ENCODE measurements around the gene SPATA46. TPM values are rescaled to one million over a fixed set of nuclear protein-coding genes. Genes with fewer than 3 reads are reported as not detected.

SPATA46 gene
- polyA plus RNA-seq, 1 of the 3 experiments (the other 2 are of a cell fraction): not detected

DNA sequence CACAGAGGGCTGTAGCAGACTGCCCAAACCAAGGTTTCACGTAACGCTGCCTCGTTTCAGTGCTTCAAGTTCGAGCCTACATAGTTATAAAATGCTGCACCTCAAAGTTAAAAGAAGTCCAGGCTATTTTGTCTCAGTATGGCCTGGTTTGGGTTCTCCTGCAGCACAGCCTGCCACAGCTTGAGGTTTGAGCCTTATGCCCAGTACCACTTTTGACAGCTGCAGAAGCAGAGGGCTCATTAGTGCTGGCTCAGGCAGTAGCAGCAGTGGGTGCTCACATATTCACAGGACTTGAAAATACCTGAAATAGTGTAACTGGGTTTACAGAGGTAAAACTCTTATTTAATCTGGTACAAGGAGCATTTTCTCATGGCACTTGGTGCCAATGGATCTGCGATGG is 15.3 kb downstream of the SPATA46 start:
- H4K20me1 ChIP-seq (ENCODE audit: insufficient read depth): no peaks in the 10 kb centered on the region
- H3F3A ChIP-seq (replicated peaks; ENCODE audit: insufficient read depth): no peaks in the 10 kb centered on the region
- no peak for TF ChIP-seq TEAD4 (IDR thresholded peaks at IDR 0.05; ENCODE audit: borderline replicate concordance, insufficient read depth)
- no peak for TF ChIP-seq SIN3A (IDR thresholded peaks at IDR 0.05; ENCODE audit: borderline replicate concordance, low read depth, low read length)
- TF ChIP-seq, protein P1, sequence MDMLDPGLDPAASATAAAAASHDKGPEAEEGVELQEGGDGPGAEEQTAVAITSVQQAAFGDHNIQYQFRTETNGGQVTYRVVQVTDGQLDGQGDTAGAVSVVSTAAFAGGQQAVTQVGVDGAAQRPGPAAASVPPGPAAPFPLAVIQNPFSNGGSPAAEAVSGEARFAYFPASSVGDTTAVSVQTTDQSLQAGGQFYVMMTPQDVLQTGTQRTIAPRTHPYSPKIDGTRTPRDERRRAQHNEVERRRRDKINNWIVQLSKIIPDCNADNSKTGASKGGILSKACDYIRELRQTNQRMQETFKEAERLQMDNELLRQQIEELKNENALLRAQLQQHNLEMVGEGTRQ (IDR thresholded peaks at IDR 0.05; ENCODE audit: borderline replicate concordance, low read depth, low read length): no peak
- TF ChIP-seq EP300 (IDR thresholded peaks at IDR 0.05; ENCODE audit: borderline replicate concordance in 1 of 2, low read depth in 1 of 2, low read length in 1 of 2): no peak
- TF ChIP-seq GATA2 (CRISPR knock-in tag; IDR thresholded peaks at IDR 0.05): no peak
- H3K9me3 ChIP-seq: no peaks in the 10 kb centered on the region
- no peaks in the 10 kb centered on the region for H3K79me2 ChIP-seq (ENCODE audit: insufficient read depth)
- no peak overlapping the region for H2AFZ ChIP-seq (ENCODE audit: low read depth)
- POLR2A ChIA-PET: no interaction called here
- H3K36me3 ChIP-seq (replicated peaks in 1 of 2; ENCODE audit: control insufficient read depth in 1 of 2, insufficient read depth in 2 of 2, low read length in 1 of 2): no peaks in the 10 kb centered on the region
- H3K9me2 ChIP-seq: no peaks in the 10 kb centered on the region
- no peak overlapping the region for H3K9ac ChIP-seq
- H3K27ac ChIP-seq (ENCODE audit: low read depth in 2 of 2, low read length in 1 of 2): no peak overlapping the region
- WGBS (ENCODE audit: low lambda C conversion rate): 65% methylated on average over 5 of the region's 5 CpGs
- no peak for DNase-seq
- no peak overlapping the region for H3K4me3 ChIP-seq (ENCODE audit: low read depth in 2 of 2, low read length in 1 of 2)
- no peaks in the 10 kb centered on the region for H3K27me3 ChIP-seq (ENCODE audit: insufficient read depth)
- CTCF ChIA-PET: interaction anchor here (2.0 kb wide), 1 partner anchor 30 kb away, joined by 6 read pairs; no protein-coding TSS in a partner anchor
- H3K4me1 ChIP-seq (ENCODE audit: control insufficient read depth in 1 of 2, insufficient read depth in 2 of 2, low read depth in 1 of 2, low read length in 1 of 2): no peaks in the 10 kb centered on the region
- H3K4me2 ChIP-seq: no peak overlapping the region

DNA sequence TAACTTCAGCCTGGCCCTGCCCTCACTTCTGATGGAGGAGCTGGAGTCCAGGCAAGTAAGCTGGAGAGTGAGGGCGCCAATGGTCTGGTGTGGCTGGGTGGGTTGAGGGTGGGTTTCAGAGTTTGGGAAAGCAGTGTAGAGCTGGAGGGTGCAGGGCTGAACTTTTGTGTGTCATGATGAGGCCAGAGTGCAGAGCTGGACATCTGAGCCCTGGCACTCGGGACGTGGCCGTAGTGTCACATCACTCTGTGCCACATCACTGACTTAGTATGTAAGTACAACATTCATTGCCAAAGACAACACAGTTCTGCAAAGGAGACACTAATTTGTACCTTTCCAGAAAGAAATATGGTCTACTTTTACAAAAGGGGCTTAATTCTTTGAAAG is 15.8 kb downstream of the SPATA46 start:
- Histone ChIP-seq H3F3A (replicated peaks; ENCODE audit: insufficient read depth) (no peaks in the 10 kb centered on the region), H3K4me3 (ENCODE audit: low read depth in 2 of 2, low read length in 1 of 2) (no peak overlapping the region), H3K9me2 (no peaks in the 10 kb centered on the region), H2AFZ (ENCODE audit: low read depth) (no peak overlapping the region), H3K79me2 (ENCODE audit: insufficient read depth) (no peaks in the 10 kb centered on the region), H3K9me3 (no peaks in the 10 kb centered on the region), H3K27me3 (ENCODE audit: insufficient read depth) (no peaks in the 10 kb centered on the region), H4K20me1 (ENCODE audit: insufficient read depth) (no peaks in the 10 kb centered on the region), H3K4me1 (ENCODE audit: control insufficient read depth in 1 of 2, insufficient read depth in 2 of 2, low read depth in 1 of 2, low read length in 1 of 2) (no peaks in the 10 kb centered on the region), H3K4me2 (no peak overlapping the region), H3K9ac (no peak overlapping the region), H3K36me3 (replicated peaks in 1 of 2; ENCODE audit: control insufficient read depth in 1 of 2, insufficient read depth in 2 of 2, low read length in 1 of 2) (no peaks in the 10 kb centered on the region), H3K27ac (ENCODE audit: low read depth in 2 of 2, low read length in 1 of 2) (no peak overlapping the region)
- no peak for DNase-seq
- ChIA-PET CTCF (interaction anchor here (2.0 kb wide), 1 partner anchor 31 kb away, joined by 6 read pairs; no protein-coding TSS in a partner anchor), POLR2A (no interaction called here)
- 75% methylated on average over 4 of the region's 4 CpGs for WGBS (ENCODE audit: low lambda C conversion rate)
- TF ChIP-seq SMC3 (IDR thresholded peaks at IDR 0.05; ENCODE audit: low read depth, low read length) (no peak), RAD21 (IDR thresholded peaks at IDR 0.05; ENCODE audit: low read length) (no peak), FOSL2 (IDR thresholded peaks at IDR 0.05; ENCODE audit: borderline replicate concordance, low read depth) (no peak)
- TF ChIP-seq, protein P2, sequence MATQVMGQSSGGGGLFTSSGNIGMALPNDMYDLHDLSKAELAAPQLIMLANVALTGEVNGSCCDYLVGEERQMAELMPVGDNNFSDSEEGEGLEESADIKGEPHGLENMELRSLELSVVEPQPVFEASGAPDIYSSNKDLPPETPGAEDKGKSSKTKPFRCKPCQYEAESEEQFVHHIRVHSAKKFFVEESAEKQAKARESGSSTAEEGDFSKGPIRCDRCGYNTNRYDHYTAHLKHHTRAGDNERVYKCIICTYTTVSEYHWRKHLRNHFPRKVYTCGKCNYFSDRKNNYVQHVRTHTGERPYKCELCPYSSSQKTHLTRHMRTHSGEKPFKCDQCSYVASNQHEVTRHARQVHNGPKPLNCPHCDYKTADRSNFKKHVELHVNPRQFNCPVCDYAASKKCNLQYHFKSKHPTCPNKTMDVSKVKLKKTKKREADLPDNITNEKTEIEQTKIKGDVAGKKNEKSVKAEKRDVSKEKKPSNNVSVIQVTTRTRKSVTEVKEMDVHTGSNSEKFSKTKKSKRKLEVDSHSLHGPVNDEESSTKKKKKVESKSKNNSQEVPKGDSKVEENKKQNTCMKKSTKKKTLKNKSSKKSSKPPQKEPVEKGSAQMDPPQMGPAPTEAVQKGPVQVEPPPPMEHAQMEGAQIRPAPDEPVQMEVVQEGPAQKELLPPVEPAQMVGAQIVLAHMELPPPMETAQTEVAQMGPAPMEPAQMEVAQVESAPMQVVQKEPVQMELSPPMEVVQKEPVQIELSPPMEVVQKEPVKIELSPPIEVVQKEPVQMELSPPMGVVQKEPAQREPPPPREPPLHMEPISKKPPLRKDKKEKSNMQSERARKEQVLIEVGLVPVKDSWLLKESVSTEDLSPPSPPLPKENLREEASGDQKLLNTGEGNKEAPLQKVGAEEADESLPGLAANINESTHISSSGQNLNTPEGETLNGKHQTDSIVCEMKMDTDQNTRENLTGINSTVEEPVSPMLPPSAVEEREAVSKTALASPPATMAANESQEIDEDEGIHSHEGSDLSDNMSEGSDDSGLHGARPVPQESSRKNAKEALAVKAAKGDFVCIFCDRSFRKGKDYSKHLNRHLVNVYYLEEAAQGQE (IDR thresholded peaks at IDR 0.05; ENCODE audit: low read depth, low read length): no peak
